Measurements from ENCODE around the gene LIPM.

DNA sequence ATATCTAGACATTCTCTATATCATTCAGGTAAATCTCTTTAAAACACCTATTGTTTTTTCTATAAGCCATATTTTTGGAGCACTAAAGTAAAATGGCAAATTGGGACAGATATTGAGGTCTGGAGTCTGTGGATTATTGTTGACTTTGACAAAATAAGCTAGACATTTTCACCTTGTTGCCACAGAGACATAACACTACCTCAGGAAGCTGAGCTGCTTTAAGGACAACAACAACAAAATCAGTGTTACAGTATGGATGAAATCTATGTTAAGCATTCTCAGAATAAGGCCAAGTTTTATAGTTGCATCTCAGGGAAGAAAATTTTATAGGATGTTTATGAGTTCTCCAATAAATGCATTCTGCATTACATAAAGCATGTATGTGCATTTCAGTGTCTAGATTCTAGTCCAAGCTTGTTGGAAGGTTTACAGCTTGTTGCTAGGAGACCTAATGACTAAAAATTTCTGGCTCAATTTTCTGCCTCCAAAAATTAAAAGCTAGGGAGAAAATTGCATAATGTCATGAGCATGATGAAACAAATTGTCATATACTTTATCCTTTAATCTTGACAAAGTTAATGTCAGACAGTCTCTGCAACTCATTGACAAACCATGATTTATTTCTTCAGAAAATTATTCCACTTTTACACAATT is 18.3 kb downstream of the LIPM start:
- TF ChIP-seq, protein P1, sequence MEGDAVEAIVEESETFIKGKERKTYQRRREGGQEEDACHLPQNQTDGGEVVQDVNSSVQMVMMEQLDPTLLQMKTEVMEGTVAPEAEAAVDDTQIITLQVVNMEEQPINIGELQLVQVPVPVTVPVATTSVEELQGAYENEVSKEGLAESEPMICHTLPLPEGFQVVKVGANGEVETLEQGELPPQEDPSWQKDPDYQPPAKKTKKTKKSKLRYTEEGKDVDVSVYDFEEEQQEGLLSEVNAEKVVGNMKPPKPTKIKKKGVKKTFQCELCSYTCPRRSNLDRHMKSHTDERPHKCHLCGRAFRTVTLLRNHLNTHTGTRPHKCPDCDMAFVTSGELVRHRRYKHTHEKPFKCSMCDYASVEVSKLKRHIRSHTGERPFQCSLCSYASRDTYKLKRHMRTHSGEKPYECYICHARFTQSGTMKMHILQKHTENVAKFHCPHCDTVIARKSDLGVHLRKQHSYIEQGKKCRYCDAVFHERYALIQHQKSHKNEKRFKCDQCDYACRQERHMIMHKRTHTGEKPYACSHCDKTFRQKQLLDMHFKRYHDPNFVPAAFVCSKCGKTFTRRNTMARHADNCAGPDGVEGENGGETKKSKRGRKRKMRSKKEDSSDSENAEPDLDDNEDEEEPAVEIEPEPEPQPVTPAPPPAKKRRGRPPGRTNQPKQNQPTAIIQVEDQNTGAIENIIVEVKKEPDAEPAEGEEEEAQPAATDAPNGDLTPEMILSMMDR (IDR thresholded peaks at IDR 0.05) = no peak
- TF ChIP-seq POLR2A (IDR thresholded peaks at IDR 0.05) = no peak
